ENCODE data around the gene SINHCAF. TPM values are rescaled to one million over a fixed set of nuclear protein-coding genes. Genes with fewer than 3 reads are reported as not detected.

The SINHCAF gene
- total RNA-seq, 1 donor from 2014 or later, result 257 TPM

GRCh38 chr12:31331242-31331641 is 5.3 kb upstream of the SINHCAF start:
- no peak for DNase-seq (ENCODE audit: low read depth)

GRCh38 chr12:31326736-31327659 is 1.0 kb upstream of the SINHCAF start:
- DNase-seq (ENCODE audit: low read depth), result peak; percentile 46

DNA sequence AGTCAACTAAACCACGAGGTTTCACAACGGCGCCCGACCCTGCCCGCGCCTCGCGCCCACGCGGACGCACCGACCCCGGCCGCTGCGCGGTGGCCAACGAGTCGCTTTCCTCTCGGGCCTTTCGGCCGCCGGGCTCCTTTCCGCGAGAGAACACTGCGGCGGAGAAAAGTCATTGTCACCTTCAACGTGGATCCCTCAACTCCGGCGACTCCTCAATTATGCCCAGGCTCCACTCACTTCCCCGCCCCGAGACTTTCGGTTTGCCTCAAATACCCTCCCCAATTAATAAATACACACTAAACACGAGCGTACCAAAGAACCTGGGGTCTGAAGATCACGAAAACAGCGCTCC is 450 bp downstream of the SINHCAF start:
- DNase-seq (ENCODE audit: low read depth), result no peak

DNA sequence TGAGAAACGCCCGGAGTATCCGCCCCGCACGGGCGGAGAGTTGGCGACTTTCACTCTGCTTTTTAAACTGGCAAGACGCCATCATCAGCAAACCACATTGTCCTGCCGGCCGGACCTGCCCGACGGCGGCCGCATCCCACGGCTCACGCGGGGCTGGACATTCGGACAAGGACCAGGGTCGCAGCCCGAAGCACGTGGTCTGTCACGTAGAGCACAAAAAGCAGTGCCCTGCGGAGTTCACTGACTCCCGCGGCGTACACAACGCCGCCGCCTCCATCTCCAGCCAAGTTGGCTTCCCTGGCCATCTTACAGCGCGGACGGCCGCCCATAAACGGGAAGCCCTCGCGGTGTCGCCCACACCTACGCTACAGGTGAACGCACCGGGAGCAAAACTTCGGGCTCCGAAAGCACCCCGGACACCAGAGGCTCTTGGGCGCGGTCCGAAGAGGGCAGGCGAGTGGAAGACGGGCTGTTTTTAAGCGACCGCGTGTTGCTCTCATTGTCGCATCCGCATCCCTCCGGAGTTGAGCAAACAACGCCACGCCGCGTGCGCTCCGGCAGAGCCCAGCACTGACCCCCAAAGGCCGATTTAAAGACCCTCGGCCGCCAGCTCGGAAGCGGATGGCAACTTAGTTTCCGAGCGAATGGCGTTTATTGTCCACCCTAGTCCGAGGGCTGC is 966 bp downstream of the SINHCAF start:
- no peak for DNase-seq (ENCODE audit: low read depth)

GRCh38 chr12:31324116-31324844 is 1.7 kb downstream of the SINHCAF start:
- DNase-seq (ENCODE audit: low read depth), result peak; percentile 57

- DNase-seq (ENCODE audit: low read depth), result peak; percentile 50
Observed at GRCh38 chr12:31323391-31324115, 2.4 kb downstream of the SINHCAF start.

DNA sequence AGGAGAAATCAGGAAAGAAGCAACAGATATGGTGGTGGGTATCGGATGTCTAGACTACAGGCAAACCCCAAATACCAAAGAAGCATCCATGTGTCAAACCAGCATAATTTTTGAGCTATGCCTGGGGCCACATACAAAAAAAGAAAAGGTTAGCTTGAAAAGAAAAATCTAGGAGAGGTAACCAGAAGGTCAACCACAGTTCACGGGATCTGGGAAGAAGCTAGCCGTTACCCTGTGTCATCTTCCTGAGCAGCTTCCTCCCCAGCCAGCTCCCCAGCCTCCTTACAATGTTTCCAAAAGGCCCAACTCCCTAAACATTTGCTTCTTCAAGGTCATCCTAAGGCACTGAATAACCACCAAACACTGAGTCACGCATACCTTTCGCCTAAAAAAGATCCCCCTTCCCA is 3.1 kb downstream of the SINHCAF start:
- peak; percentile 65 for DNase-seq (ENCODE audit: low read depth)

DNA sequence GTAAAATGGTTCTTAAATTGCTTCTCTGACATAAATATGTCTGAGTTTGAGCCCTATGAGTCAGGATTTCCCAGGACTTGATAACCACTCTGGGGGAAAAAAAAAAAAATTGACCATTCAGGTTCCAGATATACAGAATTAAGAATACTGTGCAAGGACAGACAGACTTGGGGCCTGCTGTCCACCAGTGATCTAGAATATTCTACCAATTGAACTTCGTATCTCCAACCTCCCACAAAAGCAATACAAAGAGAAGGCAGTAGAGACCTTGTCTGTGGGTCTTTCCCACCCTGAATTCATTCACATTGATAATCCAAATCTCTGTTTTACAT is 4.1 kb downstream of the SINHCAF start:
- peak; percentile 56 for DNase-seq (ENCODE audit: low read depth)

DNA sequence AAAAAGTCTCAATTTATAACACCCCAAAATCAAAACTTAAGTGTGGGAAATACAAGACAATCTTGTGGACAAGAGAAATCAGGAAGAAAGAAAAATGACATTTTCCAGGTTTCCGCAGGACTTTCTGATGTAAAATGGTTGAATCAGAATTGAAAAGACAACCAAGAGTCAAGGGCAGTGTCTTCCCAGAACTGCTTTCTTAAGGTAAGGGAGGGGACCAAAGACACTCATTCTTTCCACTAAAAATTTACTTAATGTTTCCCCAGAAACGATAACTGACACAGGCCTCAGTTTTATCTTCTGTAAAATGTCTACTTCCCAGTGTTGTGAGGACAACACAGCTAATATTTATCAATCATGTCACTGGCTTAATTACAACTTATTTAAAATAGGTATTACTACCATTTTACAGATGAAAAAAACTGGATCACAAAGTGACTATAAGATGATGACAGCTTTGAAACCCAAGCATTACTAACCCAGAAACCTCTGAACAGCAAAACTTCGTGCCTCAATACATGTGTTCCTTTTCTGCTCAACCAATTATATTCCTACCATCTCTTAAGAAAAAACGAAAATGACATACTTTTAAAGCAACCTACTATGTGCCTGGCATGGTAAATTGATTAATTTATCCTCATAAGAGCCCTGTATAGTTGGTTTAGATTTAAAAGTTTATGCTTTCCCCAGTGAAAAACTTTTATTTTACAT is 4.6 kb downstream of the SINHCAF start:
- no peak for DNase-seq (ENCODE audit: low read depth)

GRCh38 chr12:31318657-31319269 is 7.2 kb downstream of the SINHCAF start:
- no peak for DNase-seq (ENCODE audit: low read depth)

GRCh38 chr12:31317471-31318395 is 8.2 kb downstream of the SINHCAF start:
- DNase-seq (ENCODE audit: low read depth), result peak; percentile 43

DNA sequence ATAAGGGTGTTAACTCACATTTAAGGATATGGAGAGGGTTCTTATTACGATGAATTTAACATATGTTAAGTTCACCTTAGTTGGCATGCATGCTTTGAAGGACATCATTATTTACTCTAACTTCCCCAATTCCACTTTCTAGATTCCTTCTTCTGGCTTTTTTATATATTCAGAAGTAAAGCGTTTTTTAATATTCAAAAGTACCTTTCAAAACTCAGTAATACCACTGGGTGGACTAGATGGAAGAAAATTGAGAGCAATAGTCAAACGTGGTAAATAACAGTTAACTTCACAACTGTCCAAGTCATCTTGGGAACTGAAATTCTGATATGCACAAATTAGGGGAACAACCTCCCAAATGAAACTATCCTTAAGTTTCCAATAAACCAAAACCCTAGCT is 9.1 kb downstream of the SINHCAF start:
- no peak for DNase-seq (ENCODE audit: low read depth)

GRCh38 chr12:31315784-31316465 is 10.0 kb downstream of the SINHCAF start:
- no peak for DNase-seq (ENCODE audit: low read depth)

DNA sequence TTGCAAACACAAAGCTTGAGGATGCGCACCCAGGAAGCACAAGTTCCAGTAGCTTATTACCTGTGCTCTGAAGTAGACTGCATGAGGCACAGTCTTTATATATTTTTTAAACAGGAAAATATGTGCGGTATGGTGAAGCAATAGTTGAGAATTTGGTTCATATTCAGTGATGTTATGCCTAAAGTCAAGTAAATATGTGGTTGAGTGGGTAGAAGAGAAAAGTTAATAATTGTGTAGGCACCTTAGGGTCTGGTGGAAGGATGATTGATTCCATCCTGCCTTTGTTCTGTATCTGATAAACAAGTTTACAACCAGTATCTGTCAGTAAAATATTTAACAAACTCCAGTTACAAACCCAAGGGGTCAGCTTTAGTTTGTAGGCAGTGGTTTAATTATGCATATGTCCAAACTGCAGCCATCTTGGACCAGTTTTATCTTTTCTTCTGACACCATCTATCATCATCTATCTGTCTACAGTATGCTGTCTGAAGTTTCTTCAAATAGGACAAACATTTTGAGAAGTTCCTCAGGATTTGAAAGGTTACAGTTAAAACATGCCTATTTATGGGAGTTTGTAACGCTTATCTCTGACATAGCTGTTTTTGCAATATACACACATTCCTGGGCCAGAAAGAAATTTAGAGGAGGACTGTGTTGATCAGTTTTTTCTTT is 10.8 kb downstream of the SINHCAF start:
- peak; percentile 68 for DNase-seq (ENCODE audit: low read depth)

DNA sequence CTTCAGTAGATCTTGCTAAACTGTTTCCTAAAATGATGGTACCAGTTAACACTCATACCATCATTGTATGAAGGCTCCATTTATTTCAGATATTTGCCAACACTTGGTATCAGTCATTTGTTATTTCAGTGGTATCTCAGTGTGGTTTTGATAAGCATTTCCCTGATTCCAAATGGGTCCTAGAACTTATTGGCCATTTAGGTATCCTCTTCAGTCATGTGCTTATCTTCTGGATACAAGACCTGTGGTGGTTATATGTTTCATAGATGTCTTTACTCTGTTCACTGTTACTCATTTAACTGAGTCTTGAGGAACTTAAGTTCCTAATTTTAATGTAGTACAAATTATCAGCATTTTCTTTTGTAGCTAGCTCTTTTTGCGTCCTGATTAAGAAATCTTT is 13.5 kb downstream of the SINHCAF start:
- DNase-seq (ENCODE audit: low read depth), result no peak

GRCh38 chr12:31311634-31312258 is 14.2 kb downstream of the SINHCAF start:
- no peak for DNase-seq (ENCODE audit: low read depth)

- DNase-seq (ENCODE audit: low read depth), result no peak
Observed at GRCh38 chr12:31310488-31310887, 15.5 kb downstream of the SINHCAF start.

DNA sequence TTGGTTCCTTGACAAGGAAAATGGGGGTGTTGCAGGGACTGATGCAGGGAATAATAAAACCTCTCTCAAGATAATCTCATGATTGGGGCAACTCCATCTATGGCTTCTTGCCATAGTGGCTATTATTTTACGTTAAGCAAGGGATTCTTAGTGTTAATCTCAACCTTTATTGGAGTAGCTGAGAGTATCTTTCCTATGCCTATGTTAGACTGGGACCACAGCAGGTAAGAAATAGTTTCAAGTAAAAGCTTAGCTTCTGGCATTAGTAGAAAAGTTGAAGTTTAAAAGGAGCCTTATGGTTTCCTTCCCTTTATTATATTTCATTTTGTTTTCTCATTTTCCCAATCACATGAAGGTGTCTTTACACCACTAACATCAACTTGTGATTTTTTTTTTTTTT is 16.7 kb downstream of the SINHCAF start:
- DNase-seq (ENCODE audit: low read depth), result no peak
